GM21526 (cell line): ENCODE data around the gene SLC38A10.

Source experiments
- ATAC-seq: cut with Tn5 transposase; IDR thresholded peaks from one replicate; pipeline ENCODE4 v1.9.1; 2021; ENCODE audit warnings: moderate library complexity; ENCODE audit not compliant: unreplicated experiment, low FRiP score

Gene SLC38A10

DNA sequence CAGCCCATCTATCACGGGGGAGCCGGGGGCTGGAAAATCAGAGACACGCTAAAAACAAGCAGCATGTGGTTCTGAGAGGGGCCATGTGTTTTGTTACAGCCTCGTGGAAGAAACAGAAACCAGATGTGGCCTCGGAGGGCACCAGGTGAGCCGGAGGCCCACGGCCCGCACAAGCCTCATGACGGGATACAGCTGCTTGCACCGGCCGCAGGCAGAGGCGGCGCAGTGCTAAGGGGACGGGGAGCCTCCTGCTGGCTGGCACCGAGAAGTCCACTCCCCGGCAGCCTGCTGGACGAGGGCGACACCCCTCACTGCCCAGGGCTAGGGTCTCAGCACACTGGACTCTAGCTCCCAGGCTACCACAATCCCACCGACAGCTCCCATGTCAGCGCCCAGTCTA is 36.8 kb downstream of the SLC38A10 start:
- ATAC-seq: no peak

DNA sequence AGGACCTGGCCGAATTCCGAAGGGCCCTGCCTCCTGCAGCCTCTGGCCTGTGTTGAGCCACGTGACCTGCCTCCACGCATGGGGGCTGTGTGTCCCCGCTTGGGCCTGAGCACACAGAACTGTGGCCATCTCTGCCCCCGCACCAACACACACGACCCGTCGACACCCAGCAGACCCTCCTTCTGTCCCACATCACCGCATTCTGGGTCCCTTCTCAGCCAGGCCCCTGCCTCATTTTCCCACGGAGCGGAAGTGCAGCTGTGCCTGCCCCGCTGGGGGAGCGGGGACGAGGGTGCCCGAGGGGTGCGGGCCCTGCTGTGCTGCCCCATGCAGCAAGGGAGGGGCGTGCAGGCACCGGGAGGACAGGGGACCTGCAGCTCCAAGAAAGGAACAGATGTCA is 37.6 kb downstream of the SLC38A10 start:
- no peak for ATAC-seq

DNA sequence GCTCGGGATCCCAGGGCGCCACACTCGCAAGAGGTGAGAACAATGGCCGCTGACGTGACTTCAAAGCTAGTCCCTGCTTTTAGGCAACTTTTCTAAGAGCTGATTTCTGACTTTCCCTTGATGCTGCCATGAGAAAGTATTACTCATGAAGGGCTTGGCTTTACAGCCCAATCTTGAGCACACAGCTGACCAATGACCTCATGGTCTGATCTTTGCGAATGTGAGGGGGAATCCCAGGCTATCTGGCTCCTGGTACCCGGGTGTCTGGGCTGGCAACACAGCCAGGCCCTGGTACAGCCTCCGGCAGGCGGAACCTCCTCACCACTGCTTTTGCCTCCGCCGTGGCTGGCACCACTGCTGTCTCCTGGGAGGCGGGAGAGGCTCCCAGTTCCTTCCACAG is 38.5 kb downstream of the SLC38A10 start:
- no peak for ATAC-seq

DNA sequence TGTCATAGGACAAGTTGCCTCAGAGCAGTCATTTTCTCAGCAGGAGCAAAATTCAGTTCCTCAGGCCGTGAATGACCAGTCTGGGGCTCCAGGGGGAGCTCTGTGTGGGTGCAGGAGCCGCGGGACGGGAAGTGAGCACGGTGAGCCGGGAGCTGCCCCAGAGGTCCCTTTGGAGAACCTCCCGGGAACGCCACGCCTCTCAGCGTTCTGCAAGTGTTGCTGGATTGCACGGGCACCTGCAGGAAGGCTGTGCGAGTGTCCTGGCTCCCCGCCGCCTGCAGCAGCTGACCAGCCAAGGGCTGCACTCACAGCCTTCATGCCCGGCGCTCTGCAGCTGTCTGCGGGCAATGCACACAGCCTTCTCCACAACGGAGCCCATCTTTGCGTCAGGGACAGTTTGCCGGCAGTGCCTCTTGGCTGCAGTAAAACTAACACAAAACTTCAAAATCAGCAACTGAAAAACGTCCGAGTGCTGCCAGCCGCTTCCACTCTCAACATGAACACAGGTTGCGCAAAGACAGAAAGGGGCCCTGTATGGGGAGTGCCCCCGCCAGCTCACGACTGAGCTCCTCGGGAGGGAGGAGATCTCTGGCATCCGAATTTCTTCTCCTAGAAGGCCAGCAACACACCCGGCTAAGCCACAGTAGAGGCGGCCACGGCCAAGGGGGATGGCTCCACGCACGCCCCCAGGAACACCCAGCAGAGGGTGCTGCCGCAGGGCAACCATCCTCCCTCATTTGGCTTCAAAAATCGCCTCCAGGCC is 40.0 kb downstream of the SLC38A10 start:
- ATAC-seq: no peak

DNA sequence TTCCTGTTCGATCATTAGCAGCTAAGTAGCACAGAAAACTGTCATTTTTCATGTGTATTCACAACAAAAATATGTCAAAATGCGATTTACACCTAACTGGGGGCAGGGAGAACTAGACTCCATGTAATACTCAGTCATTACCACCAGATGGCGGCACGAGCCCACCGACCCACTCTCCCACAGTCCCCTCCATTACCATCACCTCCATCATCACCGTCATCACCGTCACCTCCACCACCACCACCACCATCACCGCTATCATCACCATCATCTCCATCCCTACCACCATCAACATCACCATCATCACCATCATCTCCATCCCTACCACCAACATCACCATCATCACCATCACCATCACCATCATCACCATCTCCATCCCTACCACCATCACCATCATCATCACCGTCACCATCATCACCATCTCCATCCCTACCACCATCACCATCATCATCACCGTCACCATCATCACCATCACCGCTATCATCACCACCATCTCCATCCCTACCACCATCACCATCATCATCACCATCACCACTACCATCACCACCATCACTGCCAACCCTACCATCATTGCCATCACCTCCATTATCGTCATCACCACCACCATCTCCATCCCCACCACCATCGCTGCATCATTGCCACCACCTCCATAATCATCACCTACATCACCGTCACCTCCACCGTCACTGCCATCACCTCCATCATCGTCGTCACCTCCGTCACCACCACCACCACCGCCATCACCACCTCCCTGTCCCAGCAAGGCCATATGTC is 41.6 kb downstream of the SLC38A10 start:
- no peak for ATAC-seq

DNA sequence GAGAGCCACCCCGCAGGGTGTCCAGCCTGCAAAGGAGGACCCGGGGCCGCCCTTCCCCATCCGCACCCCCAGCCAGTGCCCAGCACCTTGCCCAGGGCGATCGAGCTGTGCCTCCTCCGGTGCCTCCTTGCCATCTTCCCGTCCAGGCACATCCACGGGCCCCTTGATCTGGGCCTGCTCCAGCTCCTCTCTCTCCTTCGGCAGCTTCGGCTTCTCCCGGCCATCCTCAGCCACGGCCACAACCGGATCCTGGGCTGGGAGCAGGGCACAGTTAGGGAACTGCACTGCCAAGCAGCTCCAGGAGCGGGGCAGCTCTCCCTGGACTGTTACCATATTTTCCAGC is 42.1 kb downstream of the SLC38A10 start:
- ATAC-seq: no peak

DNA sequence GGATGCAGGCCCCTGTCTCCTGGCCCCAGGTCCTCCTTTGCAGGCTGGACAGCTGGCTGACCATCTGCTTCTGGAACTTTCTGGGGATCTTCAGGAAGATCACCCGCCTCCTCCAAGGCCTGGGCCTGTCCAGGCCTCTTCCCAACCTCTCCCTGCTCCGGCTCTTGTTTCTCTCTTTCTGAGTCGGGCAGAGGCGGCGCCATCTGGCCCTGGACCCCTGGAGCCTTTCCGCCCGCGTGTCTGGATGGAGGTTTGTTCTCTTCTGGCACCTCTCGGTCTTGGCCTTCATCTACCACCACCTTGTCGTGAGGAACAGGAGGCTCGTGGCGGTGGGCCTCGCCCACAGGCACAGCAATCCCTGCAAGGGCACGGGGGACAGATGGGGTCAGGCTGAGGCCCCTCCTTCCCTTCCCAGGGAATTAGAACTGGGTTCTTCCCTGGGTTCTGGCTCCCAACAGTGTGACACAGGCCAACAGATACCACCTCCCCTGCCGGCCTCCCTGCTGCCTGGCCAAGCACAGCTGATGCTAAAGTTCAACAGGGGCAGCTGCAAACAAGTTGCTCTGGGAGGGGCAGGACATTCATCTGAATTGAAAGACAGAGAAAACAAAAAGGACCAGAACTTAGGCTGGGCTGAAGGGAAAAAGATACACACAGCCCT is 42.7 kb downstream of the SLC38A10 start:
- ATAC-seq: no peak

DNA sequence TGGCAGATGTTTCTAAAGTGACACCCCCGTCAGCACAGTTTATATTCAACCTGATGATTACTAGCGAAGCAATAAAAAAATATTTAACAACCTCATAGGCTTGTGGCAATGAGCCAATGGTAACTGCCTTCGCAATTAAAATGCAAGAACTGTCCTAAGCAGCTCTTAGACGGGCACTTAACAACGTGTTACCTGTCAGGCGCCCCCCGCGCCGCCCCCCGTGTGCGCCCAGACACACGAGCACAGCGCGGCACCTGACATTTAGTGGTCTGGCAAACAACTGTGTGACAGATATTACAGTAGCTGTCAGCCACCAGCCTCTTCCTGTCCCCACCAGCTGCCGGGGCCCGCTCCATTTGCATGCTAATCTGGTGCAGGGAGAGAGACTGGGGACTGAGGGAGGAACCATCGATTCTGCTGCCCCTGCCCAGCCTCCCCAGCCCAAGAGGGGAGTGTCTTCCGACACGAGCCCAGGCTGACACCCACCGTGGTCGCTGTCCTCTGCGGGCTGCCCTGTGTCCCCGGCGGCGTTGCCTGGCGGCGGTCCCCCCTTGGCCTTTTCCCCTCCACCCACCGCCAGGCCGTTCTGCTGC is 43.3 kb downstream of the SLC38A10 start:
- ATAC-seq: no peak

DNA sequence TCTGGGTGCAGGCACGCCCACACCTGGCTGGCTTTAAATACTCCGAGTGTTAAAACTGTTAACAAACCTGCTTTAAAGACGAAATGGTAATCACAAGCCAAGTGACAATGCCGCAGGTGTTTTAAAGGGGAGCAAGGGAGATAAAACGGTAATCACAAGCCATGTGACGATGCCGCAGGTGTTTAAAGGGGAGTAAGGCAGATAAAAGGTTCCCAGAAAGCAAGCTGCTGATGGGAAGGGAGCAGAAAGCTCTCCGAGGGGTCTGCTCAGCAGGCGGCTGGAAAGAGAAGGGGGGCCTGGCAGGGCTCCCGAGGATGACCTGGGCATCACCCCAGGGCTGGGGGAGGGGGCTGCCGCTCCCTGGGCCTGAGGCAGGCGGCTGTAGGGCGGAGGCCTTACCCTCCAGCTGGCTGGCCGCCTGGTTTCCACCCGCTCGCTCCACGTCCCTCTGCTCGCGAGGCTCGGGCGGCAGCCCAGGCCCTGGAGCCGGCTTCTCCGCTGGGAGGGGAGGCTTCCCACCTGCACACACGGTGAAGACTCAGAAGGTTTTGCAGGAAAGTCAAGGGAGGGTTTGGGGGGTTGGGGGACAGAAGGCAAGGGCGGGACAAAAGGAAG is 43.9 kb downstream of the SLC38A10 start:
- ATAC-seq: no peak

DNA sequence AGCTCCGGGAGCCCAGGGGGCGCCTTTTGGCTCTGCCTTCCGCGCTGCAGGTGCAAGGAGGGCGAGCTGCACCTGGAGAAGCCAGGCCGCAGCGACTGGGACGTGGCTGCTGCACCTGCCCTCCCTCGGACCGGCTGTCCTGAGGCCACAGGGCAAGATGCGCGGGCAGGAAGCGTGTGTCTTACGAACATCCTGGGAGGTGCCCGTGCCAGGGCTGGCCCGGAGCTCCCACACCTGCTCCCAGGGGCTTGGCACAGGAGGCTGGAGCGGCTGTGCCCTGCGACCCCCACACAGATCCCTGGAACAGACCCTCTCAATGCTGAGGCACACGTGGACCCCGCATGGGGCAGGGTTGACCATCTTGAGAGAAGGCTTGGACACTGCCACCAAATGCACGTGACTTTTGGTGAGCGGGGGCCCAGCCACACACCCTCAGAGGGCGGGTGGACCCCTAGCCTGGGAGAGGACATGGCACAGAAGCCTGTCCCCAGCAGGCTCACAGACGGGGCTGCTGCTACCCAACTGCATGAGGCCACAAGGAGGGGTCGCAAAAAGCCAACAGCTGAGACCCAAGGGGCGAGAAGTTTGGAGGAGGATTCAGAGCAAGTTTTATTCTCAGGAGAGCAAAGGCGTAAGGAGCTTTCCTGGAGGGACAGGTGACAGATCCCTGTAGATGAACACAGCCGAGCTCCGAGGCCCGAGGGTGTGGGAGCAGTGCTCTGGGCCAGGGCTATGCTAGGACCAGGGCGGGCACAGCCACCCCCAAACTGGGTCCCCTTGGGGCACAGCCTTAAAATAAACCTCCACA is 44.6 kb downstream of the SLC38A10 start:
- no peak for ATAC-seq

DNA sequence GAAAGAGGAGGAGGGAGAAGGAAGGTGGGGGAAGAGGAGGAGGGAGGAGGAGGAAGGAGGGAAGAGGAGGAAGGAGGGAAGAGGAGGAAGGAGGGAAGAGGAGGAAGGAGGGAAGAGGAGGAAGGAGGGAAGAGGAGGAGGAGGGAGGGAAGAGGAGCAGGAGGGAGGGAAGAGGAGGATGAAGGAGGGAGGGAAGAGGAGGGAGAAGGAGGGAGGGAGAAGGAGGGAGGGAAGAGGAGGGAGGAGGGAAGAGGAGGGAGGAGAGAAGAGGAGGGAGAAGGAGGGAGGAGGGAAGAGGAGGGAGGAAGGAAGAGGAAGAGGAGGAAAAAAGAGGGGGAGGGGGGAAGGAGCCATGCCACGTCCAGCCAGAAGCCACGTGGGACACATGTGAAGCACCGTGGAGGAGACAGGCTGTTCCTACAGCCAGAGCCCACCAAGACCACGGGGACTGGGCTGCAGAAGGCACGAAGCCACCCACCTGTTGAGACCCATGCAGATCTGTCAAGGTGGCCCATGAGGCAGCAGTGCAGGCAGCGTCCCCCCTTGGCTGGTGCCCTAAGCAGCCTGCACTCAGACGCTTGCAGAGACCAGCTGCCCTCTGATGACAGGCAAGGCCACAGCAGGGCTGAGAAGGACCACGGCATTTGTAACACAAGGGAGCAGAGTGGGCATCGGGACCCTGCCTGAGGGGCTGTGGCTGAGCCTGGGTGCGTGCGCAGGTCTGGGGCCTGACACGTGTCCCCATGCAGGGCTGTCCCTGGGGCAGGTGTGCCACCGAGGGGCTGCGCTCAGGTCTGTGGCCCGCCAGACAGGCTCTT is 45.7 kb downstream of the SLC38A10 start:
- ATAC-seq: no peak

DNA sequence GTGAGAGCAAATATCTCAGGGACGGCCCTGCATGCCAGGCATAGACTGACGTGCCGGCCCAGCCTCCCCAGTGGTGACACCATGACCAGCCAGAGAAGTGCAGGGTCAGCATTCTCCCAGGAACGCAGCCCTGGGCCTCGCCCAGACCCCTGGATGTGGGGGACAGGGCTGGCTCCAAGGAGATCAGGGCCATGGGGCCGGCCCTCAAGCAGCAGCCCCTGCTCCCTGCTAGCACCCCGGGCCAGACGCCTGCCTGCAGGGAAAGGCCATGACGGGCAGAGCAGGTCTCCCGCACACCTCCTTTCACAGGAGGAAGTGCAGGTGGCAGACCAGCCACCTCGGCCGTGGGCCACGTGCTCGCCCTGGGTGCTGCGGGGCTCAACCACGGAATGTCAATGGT is 46.5 kb downstream of the SLC38A10 start:
- no peak for ATAC-seq

DNA sequence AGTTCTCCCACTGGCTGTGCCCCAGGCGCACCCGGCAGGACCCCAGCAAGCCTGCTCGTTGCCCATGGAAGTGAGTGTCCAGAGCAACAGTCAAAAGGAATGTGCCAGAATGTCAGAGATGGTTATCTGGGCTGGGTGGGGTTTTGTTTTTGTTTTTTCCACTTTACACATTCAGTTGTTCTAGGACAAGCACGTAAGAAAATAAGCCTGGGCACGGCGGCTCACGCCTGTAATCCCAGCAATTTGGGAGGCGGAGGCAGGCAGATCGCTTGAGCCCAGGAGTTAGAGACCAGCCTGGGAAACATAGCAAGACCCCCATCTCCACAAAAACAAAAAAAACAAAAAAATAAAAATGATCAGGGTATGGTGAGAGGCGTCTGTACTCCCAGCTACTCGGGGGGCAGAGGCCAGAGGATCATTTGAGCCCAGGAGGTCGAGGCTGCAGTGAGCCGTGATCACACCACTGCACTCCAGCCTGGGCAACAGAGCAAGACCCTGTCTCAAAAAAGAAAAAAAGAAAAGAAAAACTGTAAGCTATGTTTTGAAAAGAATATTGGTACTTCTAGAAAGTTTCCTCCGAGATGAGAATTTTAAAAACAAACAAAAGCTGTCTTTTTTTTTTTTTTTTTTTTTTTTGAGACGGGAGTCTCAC is 47.6 kb downstream of the SLC38A10 start:
- ATAC-seq: no peak

DNA sequence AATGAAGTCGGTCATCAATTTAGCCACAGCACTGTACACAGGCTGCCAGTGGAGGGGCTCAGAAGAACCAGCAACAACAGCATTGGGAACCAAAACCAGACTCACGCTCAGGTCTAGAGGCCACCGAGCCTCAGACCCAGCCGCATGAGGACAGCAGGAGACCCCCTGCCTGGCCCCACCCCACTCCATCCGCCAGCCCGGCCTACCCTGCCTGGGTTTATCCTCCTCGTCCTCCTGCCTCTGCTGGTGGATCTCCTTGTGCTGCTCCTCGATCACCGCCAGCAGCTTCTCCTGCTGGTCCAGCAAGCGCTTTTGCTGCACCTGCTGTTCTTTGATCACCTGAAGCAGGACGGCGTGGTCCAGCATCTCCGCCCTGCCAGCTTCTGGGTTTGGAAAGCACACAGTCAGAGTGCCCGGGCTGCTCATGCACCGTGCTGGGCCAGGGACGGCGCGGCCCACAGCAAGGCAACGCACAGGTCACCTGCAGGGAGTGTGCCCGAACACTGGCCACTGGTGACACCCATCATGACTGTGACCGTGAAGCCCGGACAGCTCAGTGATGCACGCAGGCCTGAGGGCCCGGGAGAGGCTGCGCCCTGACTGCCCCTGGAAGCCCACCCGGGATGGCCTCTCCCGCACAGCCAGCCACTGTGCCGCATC is 48.3 kb downstream of the SLC38A10 start:
- no peak for ATAC-seq

DNA sequence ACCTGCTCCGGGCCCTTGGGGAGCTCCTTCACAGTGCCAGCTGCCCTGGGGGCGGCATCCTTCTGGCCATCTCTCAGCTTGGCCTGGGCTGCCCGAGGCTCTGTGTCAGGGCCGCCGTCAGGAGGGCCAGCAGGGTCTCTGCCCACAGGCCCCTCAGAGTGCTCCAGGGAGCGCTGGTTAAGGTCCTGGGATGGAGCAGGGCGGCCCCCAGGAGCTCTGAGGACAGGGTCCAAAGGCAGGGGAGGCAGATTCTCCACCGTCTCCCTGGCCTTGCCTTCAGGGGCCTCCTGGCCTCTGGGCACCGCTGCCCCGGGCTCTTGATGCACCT is 48.8 kb downstream of the SLC38A10 start:
- ATAC-seq: no peak

DNA sequence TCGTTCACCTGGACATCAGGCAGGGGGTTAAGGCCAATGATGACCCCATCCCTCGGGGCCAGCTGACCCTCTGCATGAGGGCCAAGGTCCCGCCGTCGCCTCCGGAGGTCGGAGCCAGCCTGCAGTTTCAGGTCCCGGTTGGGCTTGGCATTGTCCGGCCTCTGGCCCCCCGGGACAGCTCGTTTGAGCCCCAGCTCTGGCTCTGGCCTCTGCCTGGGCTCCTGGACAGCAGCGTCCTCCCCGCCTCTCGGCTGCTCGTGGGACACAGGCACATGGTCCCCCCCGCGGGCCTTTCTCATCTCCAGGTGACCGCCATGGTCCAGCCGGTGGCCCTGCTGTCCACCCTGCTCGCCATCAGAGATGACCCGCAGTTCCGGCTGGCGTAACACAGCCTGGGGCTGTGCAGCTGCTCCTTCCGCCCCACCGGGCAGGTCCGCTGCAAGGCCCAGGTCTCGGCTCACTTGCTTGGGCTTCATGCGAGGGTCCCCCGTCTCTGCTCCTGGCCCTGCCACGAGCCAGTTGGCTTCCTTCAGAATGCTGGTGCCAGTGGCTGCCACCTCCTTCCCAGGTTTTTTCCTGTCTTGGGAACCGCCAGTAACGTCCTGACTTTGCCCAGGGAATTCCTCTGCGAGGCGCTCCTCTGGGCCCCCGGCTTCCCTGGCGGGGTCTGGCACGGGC is 49.3 kb downstream of the SLC38A10 start:
- ATAC-seq: no peak

DNA sequence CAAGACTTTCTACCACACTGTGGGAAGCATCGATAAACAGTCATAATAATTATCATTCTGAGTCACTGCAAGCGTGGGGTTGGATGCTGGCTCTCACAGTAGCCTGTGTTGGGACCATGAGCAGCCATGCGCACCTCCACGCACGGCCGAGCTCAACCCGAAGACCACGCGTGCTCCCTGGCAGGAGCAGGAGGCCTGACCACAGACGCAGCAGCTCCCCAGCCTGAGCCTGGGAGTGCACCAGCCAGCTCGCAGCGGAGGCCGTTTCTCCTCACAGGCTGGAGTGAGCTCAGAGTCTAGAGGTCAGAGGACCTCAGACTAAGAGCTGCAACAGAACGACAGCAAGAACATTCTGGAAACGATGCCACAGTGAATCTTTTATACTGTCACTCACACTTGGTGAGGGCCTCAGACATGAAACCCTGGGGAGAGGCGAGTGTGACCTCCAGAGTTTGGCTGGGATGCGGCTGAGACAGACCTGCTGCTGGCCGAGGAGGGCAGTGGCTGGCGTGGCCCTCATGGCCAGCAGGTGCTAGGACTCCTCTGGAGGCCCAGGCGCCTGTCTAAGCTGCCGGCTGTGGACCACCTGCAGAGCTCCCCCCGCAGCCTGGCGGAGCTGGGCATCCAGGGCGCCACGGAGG is 50.0 kb downstream of the SLC38A10 start:
- no peak for ATAC-seq
